ENCODE measurements around the gene RAB20. TPM values are rescaled to one million over a fixed set of nuclear protein-coding genes. Genes with fewer than 3 reads are reported as not detected.

The RAB20 gene
- total RNA-seq, 2 donors from 2014 or later = 32.1 to 38.0 TPM

- H3K9me3 ChIP-seq = no peaks in the 10 kb centered on the region
- intact Hi-C loops (cut with DNase I) = no loop called here
- no peak overlapping the region for H3K4me3 ChIP-seq
- H3K9ac ChIP-seq (ENCODE audit: low read depth in 2 of 2, low read length in 2 of 2) = peak overlapping the region in 1 of 2 donors; percentile 12
- TF ChIP-seq CTCF (IDR thresholded peaks at IDR 0.05) = no peak
- no peaks in the 10 kb centered on the region for H3K27me3 ChIP-seq
- DNase-seq = no peak
- H3K27ac ChIP-seq = peak overlapping the region; percentile 44
- no peaks in the 10 kb centered on the region for H3K36me3 ChIP-seq
- peaks cover 25% of the 10 kb centered on the region for H3K4me1 ChIP-seq
Measured at GRCh38 chr13:110521946-110522345, 39.6 kb downstream of the RAB20 start.

GRCh38 chr13:110521296-110521680, 40.2 kb downstream of the RAB20 start:
- H3K36me3 ChIP-seq = no peaks in the 10 kb centered on the region
- TF ChIP-seq CTCF (IDR thresholded peaks at IDR 0.05) = no peak
- H3K4me3 ChIP-seq = no peak overlapping the region
- H3K27ac ChIP-seq = peak overlapping the region; percentile 56
- DNase-seq = no peak
- H3K27me3 ChIP-seq = no peaks in the 10 kb centered on the region
- intact Hi-C loops (cut with DNase I) = no loop called here
- no peaks in the 10 kb centered on the region for H3K9me3 ChIP-seq
- H3K9ac ChIP-seq (ENCODE audit: low read depth in 2 of 2, low read length in 2 of 2) = peak overlapping the region in 1 of 2 donors; percentile 32
- peaks cover 23% of the 10 kb centered on the region for H3K4me1 ChIP-seq

- intact Hi-C loops (cut with DNase I) = no loop called here
- peaks cover 16% of the 10 kb centered on the region for H3K4me1 ChIP-seq
- H3K9ac ChIP-seq (ENCODE audit: low read depth in 2 of 2, low read length in 2 of 2) = peak overlapping the region; percentile 32 to 37
- TF ChIP-seq CTCF (IDR thresholded peaks at IDR 0.05) = no peak
- no peaks in the 10 kb centered on the region for H3K27me3 ChIP-seq
- no peaks in the 10 kb centered on the region for H3K36me3 ChIP-seq
- no peaks in the 10 kb centered on the region for H3K9me3 ChIP-seq
- peak overlapping the region; percentile 56 for H3K27ac ChIP-seq
- DNase-seq = peak; percentile 89
- no peak overlapping the region for H3K4me3 ChIP-seq
Measured at GRCh38 chr13:110520431-110521295, 40.9 kb downstream of the RAB20 start.

GRCh38 chr13:110519506-110519905, 42.0 kb downstream of the RAB20 start:
- no peak for DNase-seq
- Histone ChIP-seq H3K27ac (no peak overlapping the region), H3K9me3 (no peaks in the 10 kb centered on the region), H3K9ac (ENCODE audit: low read depth in 2 of 2, low read length in 2 of 2) (peak overlapping the region in 1 of 2 donors; percentile 37), H3K4me3 (no peak overlapping the region), H3K4me1 (peaks cover 13% of the 10 kb centered on the region), H3K36me3 (no peaks in the 10 kb centered on the region), H3K27me3 (no peaks in the 10 kb centered on the region)
- intact Hi-C loops (cut with DNase I) = no loop called here
- TF ChIP-seq CTCF (IDR thresholded peaks at IDR 0.05) = no peak

GRCh38 chr13:110519046-110519445, 42.5 kb downstream of the RAB20 start:
- Histone ChIP-seq H3K4me1 (peaks cover 13% of the 10 kb centered on the region), H3K27me3 (no peaks in the 10 kb centered on the region), H3K36me3 (no peaks in the 10 kb centered on the region), H3K27ac (peak overlapping the region; percentile 6), H3K4me3 (no peak overlapping the region), H3K9me3 (no peaks in the 10 kb centered on the region), H3K9ac (ENCODE audit: low read depth in 2 of 2, low read length in 2 of 2) (no peak overlapping the region)
- no peak for DNase-seq
- intact Hi-C loops (cut with DNase I) = no loop called here
- TF ChIP-seq CTCF (IDR thresholded peaks at IDR 0.05) = no peak

Data from colonic mucosa (tissue), 4 donors.